GM21447 (cell line): ENCODE measurements around the gene FAM118B.
A peak's percentile ranks its signal among the peaks of the same experiment; 100 is the strongest.

ENCODE experiments used
- ATAC-seq: cut with Tn5 transposase; IDR thresholded peaks from one replicate; pipeline ENCODE4 v1.9.1; 2021; ENCODE audit not compliant: unreplicated experiment

Gene FAM118B

GRCh38 chr11:126211236-126212088, at the start of gene FAM118B, which contains the start of gene RPUSD4:
TSS of gene FAM118B (plus strand) at chr11:126211782. CDS start at chr11:126235002, 23,220 bp downstream.
TSS of gene RPUSD4 (minus strand) at chr11:126211650. CDS start at chr11:126211638, 12 bp downstream.
- ATAC-seq = peak; percentile 93

DNA sequence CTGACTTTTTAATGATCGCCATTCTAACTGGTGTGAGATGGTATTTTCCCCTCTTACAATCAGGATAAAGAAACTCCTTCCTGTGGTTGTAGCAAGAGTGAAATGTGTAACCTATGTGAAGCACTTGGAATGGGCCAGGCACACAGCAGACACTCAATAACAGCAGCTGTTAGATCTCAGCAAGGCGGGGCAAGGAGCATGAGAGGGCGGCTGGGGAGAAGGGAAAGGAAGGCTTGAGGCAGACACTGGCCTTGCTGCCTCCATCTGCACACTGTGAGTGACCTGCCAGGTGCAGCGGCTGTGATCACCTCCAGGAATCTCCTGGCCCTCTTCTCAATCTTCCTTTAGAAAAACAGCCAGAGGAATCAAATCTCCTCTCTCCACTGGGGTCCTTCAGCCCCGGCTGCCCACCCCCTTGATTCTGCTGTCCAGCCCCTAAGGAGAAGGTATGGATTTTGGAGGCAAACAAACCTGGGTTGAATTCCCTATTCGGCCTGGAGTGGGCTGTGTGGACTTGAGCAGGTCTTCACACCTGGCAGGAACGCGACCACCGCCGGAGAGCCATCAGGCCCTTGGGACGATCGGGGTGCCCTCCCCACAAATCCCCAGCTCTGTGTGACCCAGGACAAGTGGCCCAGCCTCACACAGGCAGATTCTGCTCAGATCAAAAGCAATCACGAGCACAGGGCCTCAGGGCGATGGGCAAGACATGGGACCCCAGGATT, 49.1 kb upstream of the FAM118B start:
- ATAC-seq = no peak

DNA sequence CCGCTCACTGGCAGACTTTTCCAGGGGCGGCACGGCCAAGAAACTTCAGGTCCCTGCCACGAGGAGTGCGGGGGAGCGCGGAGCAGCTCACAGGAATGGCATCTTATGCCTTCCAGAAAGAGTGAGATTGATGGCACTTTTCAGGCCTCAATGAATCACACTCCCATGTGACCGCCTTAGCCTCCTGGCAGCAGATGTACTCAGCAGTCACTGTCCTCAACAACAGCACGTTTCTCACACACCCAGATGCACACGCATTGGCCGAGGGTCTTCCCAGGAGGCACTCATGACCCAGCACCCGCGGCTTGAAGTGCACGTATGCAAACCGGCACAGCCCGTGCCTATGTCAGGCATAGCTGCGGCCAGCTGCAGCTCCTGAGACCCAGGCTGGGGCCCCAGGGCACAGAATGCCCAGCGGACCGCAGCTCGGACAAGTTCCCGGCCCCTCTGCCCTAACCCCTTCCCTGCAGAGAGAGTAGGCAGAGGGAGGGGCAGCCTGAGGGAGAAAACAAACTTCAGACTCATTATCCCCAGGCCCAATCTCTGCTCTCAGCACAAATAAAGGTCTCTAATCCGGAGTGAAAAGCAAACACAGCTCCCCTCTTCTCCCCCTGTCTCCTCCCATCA, 48.4 kb upstream of the FAM118B start:
- ATAC-seq = no peak

- ATAC-seq = no peak
Observed at GRCh38 chr11:126163779-126164178, 47.8 kb upstream of the FAM118B start.

- no peak for ATAC-seq
Observed at GRCh38 chr11:126164781-126165180, 46.8 kb upstream of the FAM118B start.

DNA sequence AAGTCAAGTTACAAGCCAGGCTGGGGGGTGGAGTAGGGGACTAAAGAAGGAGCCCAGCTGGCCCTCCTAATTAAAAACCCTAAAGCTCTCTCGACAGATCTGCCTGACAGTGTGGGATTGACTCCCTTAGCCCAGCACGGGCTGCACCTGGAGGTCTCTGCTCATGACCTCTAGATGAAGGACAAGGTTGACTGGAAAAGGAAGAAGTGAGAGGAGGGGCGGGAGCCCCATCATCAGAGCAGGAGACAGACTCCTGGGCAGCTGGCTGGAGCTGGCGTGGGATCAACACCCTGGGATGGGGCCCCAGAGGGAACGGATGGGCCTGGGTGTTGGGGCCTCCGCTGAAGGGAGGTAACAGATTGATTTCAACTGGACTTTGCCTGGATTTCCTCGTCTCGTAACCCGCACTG, 46.3 kb upstream of the FAM118B start:
- ATAC-seq = no peak

- ATAC-seq = no peak
Observed at GRCh38 chr11:126165757-126166156, 45.8 kb upstream of the FAM118B start.

- no peak for ATAC-seq
Observed at GRCh38 chr11:126166413-126166812, 45.2 kb upstream of the FAM118B start.

GRCh38 chr11:126167488-126167887, 44.1 kb upstream of the FAM118B start:
- no peak for ATAC-seq

- ATAC-seq = no peak
Observed at GRCh38 chr11:126169291-126169690, 42.3 kb upstream of the FAM118B start.

- no peak for ATAC-seq
Observed at GRCh38 chr11:126172596-126173038, 39.0 kb upstream of the FAM118B start.

DNA sequence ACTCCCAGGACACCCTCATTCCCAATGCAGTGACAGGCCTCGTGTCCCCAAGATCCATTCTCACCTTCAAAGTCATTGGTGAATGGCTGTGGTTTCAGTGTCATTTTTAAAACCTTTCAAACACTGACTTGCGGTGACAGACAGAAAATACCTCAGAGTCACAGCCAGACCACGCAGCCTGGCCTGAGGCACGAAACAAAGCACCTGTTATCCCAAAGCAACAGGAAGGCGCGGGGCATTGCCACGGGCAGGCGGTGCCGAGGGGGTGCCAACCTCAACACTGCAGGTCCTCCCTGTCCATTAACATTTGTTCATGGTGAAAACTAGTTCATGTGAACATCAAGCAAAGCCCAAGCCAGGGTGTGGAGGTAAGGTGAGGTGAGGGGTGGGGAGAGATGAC, 38.3 kb upstream of the FAM118B start:
- no peak for ATAC-seq

DNA sequence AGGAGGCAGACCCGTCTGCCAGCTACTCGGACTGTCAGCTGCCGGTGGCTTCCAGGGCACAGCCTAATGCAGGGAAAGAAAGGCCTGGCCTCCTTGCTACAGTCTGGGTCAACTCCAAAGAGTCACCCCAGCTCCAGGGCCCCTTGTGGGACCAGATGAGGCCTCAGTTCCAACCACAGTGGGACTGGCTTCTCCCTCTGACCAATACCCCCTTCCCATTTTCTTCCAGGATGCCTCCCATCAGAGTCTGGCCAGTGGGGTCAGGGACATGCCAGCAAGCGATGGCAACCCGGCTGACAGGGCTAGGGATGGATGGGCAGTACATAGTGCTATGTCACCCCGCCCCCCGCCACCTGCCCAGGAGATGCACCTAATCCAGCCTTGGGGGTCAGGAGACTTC, 36.8 kb upstream of the FAM118B start:
- ATAC-seq = no peak

DNA sequence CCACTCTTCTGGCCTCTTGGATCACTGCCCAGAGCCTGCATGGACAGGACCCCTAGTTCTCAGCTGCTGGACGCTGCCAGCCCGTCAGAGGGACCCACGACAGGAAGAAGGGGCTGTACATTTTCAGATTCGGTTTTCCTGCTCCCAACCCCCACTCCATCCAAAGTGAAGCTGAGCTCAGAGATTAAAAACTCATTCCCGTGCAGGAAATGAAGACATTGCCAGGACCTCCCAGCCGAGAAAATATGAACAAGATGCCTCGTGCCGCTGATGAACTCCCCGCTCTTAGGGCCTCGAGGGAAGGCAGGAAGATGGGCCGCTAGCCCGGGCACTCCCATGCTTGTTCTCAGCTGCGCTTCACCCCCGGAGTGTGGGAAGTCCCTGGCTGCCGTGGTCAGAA, 36.2 kb upstream of the FAM118B start:
- ATAC-seq = no peak

- ATAC-seq = no peak
Observed at GRCh38 chr11:126176853-126177470, 34.6 kb upstream of the FAM118B start.

GRCh38 chr11:126181939-126182730, 29.4 kb upstream of the FAM118B start:
- no peak for ATAC-seq

GRCh38 chr11:126182787-126183445, 28.7 kb upstream of the FAM118B start:
- ATAC-seq = no peak

DNA sequence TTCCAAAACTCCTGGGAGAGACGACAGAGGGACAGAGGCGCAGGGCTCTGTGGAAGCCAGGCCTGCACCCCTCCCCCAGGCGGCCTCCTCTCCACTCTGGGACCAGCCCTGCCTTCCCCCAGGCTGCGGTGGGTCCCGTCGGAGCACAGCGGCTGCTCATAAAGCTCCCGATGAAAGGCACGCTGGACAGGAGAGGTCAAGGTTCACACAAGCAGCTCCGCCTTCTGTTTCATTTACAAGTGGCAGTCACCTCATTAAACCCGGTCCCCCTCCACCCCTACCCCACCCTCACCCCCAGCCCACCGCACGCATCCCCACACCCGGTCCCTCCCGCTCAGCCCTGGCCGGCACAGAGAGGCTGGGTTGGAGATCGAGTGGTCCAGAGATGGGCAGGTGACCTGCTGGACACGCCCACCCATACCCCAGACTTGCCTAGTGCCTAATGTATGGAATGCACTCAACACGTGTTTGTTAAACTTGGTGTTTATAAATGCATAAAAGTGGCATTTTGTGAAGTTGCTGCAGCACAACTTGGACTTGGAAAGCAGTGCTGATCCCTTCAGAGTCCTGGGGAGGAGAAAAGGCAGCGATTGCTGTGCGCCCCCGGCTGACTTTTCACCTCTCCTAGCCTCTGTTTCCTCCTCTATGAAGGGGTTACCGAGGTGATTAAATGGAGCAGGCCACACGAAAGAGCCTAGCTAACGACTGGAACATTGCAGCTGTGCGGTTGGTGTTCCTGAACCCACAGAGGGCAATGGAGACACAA, 26.1 kb upstream of the FAM118B start:
- no peak for ATAC-seq
